ENCODE results near the gene CD209.

The CD209 gene

GRCh38 chr19:7704280-7705060 is 42.9 kb downstream of the CD209 start:
- no peak for DNase-seq

DNA sequence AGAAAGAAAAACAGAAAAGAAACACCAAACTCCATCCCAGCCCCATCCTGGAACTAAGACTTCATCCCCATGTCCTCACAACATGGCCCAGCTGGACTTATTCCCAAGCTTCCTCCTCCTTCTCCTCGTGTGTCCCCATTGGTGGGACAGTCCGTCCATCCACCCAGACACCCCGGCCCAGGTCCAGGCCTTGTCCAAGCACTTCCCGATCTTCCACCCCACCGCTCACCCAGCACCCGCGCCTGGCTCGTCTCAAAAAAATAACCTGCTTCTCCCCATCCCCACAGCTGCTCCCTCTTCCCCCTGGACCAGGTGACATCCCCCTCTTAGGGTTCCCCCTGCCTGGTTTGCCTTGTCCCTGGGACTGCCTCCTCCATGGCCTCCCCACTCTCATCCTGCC is 44.0 kb downstream of the CD209 start:
- no peak for DNase-seq

DNA sequence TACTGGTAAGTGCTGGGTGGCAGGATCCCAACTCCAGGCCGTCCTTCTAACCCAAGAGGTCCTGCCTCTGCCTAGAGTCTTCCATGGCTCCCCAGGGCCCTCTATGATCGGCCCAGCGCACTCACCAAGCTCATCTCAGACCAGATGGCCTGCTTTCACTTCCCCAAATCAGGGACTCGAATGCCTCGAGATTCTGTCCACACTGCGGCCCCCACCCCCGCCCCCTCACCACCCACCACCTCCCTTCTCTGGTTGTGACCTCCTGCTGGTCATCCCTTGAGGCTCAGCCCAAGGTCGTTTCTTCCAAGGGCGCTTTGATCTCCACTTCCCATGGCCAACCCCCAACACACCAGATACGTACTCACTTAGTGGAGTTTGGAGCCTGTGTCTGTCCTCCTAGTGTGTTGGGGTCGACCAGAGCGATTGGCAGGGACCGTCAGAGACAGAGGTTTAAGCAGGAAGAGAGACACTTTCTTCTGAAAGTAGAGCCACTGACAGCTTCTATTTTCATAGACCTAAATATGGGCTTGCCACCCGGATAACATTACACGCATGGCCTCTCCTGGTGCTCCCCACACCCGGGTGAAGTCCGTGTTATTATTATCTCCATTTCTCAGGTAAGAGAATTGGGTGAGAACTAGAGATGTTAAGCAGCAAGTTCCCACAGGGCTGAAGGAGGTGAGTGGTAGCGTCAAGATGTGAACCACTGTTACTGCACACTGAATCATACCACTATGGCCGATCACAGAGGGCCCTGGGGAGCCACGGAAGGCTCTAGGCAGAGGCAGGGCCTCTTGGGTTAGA is 45.5 kb downstream of the CD209 start, which contains the start of gene FCER2:
Gene FCER2 (minus strand): TSS at position 478 of the 804 bp plus-strand sequence. CDS start 2,371 bp downstream, outside the sequence.
- DNase-seq, result no peak

GRCh38 chr19:7701049-7701653 is 46.2 kb downstream of the CD209 start:
- no peak for DNase-seq

- no peak for DNase-seq
Observed at GRCh38 chr19:7699417-7700401, 47.6 kb downstream of the CD209 start.

- no peak for DNase-seq
Observed at GRCh38 chr19:7699003-7699402, 48.3 kb downstream of the CD209 start.

- no peak for DNase-seq
Observed at GRCh38 chr19:7698583-7698982, 48.8 kb downstream of the CD209 start.

- DNase-seq, result no peak
Observed at GRCh38 chr19:7697721-7698287, 49.5 kb downstream of the CD209 start.

GRCh38 chr19:7694499-7694898 is 52.8 kb downstream of the CD209 start:
- DNase-seq, result no peak

GRCh38 chr19:7692417-7693088 is 54.8 kb downstream of the CD209 start:
- no peak for DNase-seq

DNA sequence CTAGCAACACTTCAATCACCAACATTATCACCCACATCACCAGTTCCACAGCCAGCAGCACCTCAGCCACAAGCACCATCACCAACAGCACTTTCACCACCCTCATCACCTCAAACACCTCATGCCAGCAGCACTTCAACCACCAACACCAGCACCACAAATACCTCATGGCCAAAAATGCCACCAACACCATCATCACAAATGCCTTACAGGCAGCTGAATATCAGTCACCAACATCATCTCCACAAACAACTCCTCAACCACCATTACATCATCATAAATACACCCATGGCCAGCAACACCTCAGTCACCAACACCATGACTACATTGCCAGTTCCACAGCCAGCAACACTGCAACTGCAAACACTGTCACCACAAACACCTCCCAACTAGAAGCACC is 55.8 kb downstream of the CD209 start:
- DNase-seq, result no peak

DNA sequence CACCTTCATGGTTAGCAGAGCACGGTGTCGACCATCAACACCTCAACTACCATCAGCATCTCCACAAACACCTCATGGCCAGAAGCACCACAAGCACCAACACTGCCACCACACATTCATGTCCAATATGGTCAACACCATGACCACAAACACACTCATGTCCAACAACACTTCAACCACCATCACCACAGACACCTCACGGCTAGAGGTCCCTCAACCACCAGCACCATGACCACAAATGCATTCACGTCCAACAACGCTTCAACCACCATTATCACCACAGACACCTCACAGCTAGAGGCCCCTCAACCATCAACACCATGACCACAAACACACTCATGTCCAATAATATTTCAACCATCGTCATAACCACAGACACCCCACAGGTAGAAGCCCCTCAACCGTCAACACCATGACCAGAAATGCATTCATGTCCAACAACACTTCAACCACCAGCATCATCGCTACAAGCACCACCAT is 56.5 kb downstream of the CD209 start:
- DNase-seq, result no peak

Measured in NCI-H1694 (cell line).